ENCODE data around the gene IL34.

The IL34 gene

DNA sequence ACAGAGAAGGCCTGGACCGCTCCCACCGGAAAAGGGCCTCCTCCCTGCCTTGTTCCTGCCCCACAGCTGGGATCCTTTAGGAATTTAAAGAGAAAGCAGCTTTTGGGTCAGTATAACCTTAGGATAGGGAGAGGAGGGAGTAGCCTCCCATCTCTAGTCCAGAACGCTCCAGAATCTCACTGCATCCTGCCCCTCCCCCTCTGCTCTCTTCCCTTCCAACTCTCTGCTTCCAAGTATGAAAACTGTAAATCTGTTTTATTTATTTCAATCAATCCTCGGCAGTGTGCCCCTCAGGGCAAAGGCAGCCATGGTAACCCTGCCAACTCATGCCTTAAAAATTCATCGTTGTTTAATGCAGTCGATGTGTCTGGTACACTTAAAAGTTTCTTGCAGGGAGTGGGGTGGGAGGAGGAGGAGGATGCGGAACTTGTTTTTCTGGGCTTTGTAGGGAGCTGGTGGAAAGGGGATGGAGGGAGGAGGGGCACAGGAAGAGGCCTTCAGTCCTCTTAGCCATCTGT, 60.6 kb downstream of the IL34 start:
- TF ChIP-seq, protein P1, sequence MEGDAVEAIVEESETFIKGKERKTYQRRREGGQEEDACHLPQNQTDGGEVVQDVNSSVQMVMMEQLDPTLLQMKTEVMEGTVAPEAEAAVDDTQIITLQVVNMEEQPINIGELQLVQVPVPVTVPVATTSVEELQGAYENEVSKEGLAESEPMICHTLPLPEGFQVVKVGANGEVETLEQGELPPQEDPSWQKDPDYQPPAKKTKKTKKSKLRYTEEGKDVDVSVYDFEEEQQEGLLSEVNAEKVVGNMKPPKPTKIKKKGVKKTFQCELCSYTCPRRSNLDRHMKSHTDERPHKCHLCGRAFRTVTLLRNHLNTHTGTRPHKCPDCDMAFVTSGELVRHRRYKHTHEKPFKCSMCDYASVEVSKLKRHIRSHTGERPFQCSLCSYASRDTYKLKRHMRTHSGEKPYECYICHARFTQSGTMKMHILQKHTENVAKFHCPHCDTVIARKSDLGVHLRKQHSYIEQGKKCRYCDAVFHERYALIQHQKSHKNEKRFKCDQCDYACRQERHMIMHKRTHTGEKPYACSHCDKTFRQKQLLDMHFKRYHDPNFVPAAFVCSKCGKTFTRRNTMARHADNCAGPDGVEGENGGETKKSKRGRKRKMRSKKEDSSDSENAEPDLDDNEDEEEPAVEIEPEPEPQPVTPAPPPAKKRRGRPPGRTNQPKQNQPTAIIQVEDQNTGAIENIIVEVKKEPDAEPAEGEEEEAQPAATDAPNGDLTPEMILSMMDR (IDR thresholded peaks at IDR 0.05; ENCODE audit: insufficient read depth, low read depth, low read length, missing control alignments), result no peak
- H3K4me3 ChIP-seq (ENCODE audit: low read depth, low read length), result no peak overlapping the region
- DNase-seq (ENCODE audit: low read depth), result no peak

DNA sequence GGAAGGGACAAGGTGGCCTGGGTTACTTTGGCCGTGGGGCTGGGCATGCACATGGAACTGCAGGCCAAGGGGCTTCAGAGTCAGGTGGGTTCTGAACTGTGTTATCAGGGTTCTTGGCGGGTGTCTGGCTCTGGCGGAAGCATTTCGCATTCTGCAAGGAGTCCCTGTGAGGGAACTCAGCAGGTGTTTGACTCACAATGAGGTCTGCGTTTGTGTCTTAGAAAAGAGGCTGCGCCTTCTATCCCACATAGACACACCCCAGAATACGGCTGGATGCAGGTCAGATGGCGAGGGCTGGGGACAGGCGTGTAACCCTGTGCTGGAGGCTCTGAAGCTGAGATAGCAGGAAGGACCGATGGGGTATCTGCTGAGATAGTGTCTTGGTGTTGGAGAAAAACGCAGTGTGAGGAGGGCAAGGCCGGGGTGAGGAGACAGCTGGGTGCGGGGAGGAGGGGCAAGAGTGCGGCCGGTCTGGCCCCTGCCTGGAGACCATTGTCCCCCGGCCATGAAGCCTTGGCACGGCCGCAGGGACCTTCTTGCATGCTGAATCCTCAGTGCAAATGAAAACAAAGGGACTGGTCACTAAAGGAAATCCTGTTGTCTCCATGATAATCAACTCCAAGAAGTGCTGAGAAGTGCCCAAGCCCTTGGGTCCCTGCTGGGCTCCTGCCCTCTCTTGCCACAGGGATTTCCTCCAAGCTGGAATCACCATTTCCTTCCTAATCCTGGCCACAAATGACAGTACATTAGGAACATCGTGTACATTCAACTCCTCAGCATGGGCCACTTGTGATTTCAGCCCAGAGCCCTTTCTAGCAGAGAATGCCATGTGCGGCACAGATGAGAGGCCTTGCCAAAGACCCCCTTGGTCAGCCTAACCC, 62.2 kb downstream of the IL34 start:
- TF ChIP-seq, protein P1 (IDR thresholded peaks at IDR 0.05; ENCODE audit: insufficient read depth, low read depth, low read length, missing control alignments), result no peak
- DNase-seq (ENCODE audit: low read depth), result no peak
- no peak overlapping the region for H3K4me3 ChIP-seq (ENCODE audit: low read depth, low read length)

GRCh38 chr16:70709457-70709856, 63.1 kb downstream of the IL34 start:
- TF ChIP-seq, protein P1 (IDR thresholded peaks at IDR 0.05; ENCODE audit: insufficient read depth, low read depth, low read length, missing control alignments), result no peak
- H3K4me3 ChIP-seq (ENCODE audit: low read depth, low read length), result no peak overlapping the region
- no peak for DNase-seq (ENCODE audit: low read depth)

- H3K4me3 ChIP-seq (ENCODE audit: low read depth, low read length), result no peak overlapping the region
- no peak for DNase-seq (ENCODE audit: low read depth)
- TF ChIP-seq, protein P1 (IDR thresholded peaks at IDR 0.05; ENCODE audit: insufficient read depth, low read depth, low read length, missing control alignments), result no peak
These were observed 63.6 kb downstream of the IL34 start for GRCh38 chr16:70709942-70710341.

All from GM12865 (cell line).